HPDE6-E6E7 (cell line): ENCODE measurements around the gene RPS21.
A peak's percentile ranks its signal among the peaks of the same experiment; 100 is the strongest.

ENCODE experiments used
- DNase-seq: peaks from one replicate; pipeline ENCODE4 v3.0.0; 2011; ENCODE audit warnings: missing footprints; ENCODE audit errors: extremely low spot score

Gene RPS21

DNA sequence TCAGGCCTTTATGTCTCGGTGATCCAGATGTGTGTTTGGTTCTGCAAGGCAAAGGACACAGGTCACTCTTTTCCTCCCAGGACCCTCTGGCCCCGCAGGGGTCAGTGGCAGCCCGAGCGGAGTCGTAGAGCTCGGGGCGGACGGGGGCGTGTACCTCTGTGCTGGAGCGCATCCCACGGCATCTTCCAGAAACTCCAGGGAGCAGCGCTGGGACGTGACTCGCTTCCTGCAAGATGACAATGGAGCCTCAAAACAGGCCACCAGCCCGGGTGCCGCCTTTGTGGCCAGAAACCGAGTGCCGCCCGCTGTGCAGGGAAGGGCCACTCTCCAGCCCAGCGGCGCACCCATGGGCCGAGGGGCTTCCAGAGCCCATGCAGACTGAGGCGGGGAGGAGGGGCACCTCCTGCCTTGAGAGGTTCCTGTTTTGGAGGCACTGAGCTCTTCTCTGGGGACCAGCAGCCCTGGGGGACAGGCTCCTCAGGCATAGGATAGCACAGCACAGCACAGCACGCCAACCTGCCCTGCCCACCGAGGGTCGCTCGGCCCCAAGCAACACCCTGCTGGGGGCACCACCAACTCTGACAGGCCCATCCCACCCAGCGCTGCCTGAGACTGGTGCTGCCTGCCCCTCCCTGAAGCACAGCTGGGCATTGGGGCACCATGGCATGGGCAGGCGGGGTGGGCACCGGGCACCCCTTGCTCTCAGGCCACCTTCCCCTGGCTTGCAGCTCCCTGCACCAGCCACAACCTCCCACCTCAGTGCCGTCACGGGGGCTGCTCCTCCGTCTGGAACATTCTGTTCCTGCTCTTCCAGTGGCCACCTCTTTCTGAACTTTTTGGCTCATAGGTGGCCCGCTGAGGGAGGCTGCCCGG lies 9.7 kb downstream of the RPS21 start:
- no peak for DNase-seq

DNA sequence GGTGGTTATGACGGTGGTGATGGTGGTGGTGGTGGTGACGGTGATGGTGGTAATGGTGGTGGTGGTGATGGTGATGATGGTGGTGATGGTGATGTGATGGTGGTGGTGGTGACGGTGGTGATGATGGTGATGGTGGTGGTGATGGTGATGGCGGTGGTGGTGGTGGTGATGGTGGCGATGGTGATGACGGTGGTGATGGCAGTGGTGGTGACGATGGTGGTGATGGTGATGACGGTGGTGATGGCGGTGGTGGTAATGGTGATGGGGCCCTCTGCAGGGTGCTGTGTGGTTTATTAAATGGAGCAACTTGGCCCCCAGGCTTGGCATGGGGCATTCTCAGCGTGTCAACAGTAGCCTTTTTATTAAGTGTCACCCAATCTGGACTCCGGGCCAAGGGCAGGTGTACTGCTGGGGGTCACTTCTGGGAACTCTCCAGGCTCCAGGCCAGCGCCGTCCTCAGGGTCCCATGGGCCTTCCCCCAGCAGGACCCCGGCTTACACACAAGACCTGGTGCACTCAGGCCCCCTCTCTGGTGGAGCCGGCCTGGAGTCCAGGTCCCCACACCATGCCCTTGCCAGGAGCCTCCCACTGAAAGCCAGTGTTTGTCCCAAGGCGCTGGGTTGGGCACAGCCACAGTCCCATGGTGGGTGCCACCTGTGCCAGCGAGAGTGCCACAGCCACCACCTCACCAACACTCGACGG lies 11.4 kb downstream of the RPS21 start:
- DNase-seq = no peak

DNA sequence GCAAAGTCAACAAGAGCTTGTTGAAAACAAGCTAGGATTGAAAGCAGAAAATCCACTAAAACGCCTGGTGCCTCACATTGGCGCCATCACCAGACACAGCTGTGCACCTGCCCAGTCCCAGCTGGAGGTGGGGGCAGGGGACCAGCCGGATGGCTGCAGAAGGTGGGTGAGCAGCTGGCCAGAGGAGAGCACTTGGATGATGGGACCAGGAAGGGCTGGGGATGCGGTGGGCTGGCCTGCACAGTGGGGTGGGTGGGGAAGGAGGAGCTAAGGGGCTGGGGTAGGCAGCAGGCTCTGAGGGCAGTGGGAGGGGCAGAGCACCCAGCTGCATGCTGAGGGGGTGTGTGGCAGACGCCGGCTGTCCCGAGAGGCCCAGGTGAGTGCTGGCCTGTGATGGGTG lies 13.1 kb downstream of the RPS21 start:
- no peak for DNase-seq

DNA sequence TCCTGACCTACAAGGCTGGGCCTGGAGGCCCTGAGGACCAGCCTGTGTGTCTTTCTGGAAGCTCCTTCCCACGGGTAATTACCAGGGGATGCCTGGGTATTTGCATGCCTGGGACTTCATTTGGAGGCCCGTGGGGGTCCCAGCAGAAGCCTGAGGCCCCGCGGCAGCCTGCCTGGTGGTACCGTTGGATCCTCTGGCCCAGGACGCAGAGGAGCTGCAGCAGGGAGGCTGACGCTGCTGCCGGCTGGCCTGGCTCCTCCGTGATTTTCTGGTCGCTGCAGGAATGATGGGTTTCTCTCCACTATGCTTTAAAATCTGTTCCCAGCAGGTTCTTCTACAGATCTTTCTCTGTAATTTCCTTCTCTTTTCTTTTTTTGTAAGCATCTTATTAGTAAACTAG lies 13.6 kb downstream of the RPS21 start:
- no peak for DNase-seq

DNA sequence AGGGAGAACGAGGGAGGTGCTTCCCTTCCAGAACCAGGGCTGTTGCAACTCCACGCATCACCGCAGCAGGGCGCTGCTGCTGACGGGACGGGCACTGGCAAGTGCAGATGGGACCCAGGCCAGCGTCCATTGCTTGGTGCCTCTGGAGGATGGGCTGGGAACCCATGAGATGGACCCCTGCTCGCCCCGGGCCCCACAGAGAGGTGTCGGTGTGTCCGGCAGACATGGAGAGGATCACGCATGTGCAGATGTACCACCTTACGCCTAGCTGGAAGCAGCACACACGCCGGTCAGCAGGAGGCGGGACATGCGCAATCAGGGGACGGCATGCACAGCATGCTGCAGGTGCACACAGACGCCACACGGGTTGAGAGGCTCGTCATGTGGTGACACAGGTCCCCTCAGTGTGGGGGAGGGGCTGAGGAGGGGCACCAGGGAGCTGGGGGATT lies 14.5 kb downstream of the RPS21 start:
- no peak for DNase-seq

DNA sequence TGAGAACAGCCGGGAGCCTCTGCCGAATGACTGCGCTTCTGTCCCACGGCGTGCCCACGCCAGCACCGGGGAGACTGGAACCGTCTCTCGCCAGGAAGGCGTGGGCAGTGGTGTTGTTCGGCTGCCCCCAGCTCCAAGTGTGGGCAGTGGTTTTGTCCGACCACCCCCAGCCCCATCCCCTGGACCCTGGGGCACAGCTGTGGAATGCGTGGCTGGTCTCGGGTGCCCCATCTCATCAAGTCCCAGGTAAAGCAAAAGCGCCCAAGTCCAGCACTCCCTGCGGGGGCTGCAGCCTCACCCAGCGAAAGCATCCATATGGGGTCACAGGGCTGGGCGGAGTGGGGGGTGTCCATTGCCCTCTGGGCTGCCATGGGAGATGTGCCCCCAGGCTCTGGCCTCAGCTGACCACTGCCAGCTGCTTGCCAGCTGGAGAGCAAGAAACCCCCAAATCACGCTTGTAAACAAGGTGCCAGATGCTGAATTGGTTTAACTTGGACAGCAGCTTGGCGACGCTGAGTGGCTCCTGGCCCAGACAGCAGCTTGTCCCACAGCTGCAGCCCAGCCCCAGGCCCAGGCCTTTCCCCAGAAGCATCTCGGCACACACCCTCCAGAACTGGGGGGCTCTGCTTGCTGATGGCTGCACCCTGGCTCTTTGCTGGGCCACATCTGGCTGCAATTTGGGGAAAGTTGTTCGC lies 15.7 kb downstream of the RPS21 start:
- no peak for DNase-seq

DNA sequence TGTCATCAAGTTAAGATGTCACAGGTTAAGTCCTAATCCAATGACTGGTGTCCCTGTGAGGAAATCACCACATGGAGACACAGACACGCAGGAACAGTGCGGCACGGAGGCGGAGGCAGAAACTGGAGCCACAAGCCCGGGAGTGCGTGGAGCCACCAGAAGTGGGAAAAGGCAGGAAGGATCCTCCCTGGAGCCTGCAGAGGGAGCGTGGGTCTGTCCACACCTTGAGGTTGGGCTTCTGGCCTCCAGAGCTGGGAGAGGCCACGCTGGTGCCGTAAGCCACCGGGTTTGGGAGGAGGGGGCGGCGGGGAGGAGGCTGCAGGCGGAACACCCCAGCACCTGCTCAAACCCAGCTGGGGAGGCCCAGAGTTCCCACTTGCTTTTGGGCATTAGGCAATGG lies 16.4 kb downstream of the RPS21 start:
- no peak for DNase-seq

DNA sequence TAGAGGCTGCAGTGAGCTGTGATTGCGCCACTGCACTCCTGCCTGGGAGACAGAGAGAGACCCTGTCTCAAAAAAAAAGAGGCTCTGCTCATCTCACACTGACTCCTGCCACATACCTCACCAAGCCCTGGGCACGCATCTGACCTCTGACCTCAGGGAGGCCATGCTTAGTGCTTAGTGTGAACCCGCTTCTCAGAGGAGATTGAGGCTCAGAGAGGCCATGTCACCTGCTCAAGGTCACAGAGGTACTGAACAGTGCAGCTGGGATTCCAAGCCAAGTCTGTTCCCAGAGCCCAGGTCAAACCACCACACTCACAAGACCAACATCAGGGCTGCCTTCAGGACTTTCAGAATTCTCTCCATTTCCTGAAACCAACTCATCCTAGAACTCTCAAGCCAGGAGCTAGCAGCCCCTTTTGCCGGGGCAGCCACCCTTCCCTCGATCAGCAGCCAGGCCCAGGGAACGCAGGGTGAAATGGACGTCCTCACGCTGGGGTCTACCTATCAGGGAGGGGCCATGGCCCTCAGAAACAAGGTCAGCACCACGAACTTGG lies 17.3 kb downstream of the RPS21 start:
- no peak for DNase-seq

DNA sequence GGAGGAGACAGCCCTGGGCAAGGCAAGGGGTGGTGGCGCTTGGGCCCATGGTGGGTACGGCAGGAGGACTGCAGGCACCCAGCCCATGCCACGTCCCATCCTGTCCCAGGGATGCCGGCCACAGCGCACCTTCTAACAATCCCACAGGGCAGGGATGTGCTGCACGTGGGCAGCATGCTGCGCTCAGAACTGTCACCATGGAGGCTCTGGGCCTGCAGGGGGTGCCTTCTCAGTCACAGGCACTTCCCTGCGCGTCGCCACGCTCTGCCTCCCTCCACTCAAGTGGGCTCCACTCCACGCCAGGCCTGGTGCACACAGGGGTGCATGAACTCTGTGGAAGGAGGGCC lies 17.8 kb downstream of the RPS21 start:
- no peak for DNase-seq

DNA sequence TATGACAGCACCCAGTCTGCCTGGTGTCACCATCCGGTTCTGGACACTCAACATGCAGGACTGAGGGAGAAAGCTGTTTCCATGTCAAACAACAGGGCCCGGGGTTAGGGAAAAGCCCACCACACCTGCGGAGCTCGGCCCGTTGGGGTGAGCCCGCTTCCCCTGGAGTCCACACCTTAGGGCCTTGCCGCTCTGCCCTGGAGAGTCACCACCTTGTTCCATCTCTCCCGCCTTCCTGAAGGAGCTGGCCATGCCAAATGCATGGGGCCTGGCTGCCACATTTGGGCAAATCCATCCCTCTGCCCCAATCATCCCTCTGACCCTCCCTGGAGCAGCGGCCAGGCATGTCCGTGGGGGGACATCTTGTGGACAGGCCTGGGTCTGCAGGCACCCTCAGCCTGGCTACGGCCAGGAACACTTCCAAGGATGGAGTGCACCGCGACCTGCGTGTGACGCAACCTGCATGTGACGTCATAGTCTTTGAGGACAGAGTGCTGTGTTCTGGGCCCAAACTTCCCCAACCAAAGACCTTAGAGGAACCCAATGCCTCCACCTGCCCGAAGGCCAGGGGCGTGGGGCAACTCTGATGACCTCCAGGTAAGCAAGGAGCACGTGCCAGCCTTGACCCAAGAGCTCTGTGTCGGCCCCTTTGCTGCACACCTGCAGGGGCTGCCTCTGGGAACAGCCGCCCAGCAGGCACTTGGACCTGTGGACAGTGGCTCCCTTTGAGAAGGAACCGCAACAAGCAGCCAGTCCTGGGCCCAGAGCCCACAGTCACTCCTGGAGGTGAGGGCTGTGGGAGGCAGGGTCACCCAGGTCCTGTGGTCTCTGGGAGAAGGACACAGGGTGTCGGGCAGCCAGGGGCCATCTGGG lies 18.4 kb downstream of the RPS21 start:
- no peak for DNase-seq

DNA sequence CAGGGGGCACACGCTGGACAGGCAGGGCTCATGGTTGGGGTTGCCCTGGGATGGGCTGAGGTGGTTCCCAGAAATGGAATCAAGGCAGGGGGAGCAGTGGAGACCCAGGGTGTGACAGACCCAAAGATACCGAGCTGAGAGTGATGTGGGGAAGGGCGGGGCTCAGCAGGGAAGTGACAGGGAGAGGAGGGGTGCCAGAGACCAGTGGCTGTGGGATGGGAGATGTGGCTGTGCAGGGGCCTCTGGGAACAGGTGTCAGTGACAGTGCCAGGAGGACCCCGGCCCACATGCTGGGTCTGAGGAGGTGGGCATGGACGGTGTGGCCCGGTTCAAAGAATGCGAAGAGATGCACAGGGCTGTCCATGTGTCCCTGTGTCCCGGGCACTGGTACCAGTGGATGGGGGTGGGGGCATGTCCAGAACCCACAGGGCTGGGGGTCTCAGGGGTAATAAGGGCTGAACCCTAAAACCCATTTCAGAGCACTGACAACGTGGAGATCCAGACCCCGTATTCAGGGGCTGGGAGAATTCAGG lies 19.1 kb downstream of the RPS21 start:
- DNase-seq = no peak

DNA sequence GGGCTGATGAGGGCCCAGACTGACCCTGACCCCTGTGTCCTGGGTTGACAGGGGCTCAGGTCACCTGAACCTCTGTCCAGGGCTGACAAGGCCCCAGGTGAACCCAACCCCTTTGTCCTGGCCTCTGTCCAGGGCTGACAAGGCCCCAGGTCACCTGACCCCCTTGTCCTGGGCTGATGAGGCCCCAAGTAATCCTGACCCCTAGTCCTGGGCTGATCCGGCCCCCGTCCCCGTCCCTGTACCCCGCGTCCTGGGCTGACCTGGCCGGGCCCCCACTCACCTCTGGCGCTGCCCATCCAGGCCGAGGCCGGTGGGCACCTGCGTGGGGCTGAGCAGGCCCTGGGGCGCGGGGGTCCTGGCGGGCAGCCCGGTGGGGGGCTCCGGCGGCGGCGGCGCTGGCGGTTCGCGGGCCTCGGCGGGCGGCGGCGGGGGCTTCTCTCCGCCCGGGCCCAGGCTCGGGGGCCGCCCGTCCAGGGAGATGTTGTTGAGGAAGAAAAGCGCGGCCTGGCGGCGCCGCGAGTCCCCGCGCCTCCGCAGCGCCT lies 19.8 kb downstream of the RPS21 start:
- no peak for DNase-seq

DNA sequence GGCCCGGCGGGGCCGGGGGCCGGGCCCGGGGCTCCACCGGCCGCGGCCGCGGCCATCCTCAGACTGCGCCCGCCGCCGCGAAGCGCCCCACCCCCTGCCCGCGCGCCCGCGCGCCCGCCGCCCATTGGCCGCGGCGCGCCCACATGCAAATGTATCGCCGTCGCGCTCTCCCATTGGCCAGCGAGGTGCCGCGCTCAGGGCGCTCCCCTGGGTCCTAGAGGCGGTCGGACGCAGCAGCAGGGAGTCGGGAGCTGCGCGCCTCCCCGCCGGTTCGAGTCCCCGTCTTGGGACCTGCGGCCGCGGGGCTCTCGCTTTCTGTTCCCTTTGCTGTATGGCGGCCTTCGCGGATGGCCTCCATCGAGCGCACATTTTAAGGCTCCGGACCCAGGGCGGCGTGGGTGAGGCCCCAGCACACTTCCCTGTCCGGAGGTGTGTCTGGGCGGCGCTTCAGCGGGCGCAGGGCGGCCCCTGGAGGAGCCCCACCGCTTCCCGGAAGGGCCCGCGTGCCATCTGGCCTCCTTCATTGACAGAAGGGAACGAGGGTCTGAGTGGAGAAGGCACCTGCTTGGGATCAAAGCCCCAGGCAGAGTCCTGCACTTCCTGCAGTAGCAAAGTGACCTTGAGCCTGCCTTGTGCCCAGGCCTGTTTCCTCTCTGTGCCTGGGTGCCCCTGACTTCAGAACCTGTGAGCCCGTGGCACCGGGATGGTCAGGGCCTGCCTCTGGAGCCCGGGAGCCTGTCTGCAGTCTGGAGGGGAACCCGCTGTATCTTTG lies 20.5 kb downstream of the RPS21 start, which contains the start of gene CABLES2:
Gene CABLES2, minus strand, starts transcription at position 65 of the 772 bp plus-strand sequence. Its CDS starts 9 bp downstream, at position 56.
- peak; percentile 99 for DNase-seq

DNA sequence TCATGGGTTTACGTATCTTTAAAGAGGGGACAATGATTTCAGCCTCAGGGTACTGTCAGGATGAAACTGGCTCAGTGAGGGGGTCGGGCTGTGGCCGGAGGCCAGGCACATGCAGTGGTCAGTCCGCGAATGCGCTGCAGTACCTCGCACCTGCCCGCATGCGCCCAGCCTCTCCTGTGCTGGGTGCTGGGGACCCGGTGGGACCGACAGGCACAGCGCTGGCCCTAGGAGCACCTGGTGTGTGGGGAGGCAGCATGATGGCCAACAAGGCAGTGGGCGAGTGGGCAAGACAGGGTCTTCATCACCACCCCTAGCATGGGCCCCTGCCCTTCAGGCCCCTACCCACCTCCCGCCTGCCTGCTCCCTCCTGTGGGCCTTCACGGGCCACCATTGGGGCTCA lies 21.2 kb downstream of the RPS21 start:
- no peak for DNase-seq

DNA sequence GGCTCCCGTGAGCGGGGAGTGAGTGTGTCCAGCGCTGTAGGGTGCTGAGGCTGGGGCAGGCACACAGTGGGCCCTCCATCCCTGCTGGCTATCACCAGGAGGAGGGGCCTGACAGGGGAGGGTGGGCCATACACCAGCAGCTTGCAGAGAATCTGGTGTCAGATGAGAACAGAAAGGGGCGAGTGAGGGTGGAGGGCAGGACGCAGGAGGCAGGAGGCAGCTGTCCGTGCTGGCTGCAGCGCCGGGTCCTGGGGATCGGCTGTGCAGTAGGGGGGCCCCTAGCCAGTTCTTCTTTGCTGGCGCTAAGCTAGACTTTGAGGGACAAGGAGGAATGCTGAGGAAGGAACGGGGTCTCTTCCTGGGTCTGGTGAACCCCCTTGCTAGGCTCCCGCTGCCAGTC lies 21.7 kb downstream of the RPS21 start:
- DNase-seq = no peak

DNA sequence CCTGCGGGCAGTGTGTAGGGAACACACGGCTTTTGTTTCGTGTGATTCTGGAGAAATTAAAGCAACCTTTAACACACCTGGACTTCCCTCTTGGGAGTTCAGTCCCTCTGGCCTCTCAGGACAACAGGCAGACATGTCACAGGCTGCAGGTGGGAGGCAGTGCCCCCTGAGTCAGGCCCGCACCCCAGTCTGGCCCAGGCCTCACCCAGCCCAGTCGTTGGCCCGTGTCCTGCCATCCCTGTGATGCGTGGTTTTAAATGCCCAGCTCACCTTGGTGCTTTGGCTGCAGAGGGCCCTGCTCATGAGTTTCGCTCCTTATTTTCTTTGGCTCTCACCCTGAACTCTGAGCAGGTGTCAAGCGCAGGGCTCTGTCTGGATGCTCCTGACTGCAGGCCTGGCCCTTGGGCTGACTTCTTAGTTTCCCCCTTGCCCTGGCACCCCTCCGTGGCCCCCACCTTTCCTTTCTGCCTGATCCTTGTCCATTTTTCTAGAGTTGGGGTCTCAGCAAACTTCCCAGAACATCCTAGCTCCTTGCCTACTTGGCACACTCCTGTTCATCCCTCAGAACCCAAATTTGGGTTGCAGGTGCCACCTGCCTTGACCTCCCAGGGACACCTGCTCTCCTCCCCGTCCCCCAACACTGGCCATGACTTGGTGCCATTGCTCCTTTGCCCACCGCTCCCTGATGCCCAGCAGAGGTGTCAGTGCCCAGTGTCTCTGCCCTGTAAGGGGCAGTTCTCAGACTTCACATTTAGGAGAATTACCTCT lies 22.4 kb downstream of the RPS21 start:
- DNase-seq = no peak

DNA sequence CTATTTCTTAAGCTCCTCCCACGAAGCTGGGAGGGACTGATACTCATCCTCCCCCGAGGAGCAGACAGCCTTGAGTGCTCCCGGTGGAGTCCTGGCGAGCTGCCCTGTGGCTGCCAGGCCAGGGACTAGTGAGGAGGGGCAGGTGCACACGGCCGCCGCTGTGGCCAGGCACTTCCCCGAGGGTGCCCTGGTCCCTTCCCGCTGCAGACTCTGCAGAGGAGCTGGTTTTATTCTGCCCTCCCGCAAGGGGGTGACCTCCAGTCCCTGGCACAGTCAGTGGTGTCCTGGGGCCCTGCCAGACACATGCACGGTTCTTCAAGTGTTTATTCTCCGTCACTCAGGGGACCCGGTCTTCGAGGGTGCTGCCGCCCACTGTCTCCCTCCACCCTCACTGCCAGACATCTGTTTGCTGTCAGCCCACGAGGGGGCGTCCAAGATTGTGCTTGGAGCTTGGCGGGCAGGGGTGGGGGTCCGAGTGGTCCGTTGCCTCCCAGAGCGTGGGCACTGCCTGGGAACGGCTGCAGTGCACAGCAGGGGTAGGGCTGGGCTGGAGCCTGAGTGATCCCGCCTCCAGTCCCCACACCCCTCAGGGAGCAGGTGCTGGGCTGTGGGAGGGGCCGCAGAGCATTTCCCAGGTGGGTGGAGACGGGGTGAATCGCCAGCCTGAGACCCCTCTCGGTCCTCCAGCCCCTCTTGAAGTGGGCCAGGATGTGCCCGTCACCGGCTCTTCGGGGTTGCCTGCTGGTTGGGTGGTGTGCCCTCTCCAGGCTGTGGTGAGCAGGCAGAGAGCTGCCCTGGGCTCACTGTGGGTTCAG lies 23.2 kb downstream of the RPS21 start:
- DNase-seq = peak; percentile 48

DNA sequence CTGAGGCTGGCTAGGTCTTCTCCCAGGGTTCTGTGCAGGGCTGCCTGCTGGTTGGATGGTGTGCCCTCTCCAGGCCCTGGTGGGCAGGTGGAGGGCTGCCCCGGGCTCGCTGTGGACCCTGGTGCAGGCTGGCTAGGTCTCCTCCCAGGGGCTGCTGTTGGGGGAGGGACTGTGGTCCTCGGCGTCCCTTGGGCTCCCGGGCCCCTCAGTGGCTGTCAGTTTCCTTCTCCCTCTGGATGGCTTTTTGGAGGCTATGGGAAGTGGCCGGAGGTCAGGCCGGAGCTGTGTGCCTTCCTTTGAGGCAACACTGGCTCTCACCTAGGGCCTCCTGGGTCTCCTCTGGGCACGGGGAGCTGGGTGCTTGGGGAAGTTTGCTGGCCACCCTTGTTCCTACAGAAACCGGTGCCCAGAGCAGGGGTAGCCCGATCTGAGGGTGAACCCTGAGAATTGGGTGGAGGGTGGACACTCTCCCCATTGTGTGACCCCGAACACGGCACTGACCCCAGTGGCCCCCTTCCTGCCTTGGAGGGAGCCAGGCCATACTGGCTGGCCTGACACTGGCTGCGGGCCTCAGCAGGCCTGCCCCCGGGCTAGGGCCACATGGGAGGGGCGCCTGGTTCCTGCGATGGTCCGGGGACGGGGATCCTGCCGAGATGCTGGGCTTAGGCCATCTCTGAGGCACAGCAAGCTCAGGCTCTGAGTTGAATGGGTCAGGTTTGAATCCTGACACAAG lies 24.0 kb downstream of the RPS21 start:
- no peak for DNase-seq
